DMS 273 (cell line): ENCODE results near the gene LRCOL1.

Experiments
- DNase-seq: peaks from one replicate; lab custom pipeline; 2025; ENCODE audit not compliant: unreplicated experiment; lab: John Stamatoyannopoulos, UW

The LRCOL1 gene

GRCh38 chr12:132620113-132620898, 9.9 kb upstream of the LRCOL1 start:
- DNase-seq: no peak

DNA sequence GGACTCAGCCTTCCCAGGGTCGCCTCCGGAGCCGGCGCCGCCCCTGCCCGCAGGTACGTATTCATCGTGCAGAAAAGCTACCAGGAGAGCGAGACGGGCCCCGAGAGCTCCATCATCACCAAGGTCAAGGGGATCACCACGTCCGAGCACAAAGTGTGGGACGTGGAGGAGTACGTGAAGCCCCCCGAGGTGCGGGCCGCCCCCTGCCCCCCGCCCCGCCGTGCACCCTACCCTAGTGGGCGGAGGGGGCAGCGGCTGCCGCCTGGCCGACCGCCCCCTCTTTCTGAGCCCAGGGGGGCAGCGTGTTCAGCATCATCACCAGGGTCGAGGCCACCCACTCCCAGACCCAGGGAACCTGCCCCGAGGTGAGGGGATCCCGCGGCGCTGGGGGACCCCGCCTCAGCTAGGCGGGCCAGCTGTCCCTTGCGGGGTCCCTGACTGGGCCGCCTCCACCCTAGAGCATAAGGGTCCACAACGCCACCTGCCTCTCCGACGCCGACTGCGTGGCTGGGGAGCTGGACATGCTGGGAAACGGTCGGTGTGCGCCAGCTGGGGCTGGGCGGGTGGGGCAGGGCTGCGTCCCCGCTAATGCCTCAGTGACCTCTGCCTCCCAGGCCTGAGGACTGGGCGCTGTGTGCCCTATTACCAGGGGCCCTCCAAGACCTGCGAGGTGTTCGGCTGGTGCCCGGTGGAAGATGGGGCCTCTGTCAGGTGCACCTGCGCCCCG, 9.2 kb upstream of the LRCOL1 start:
- peak; percentile 25 for DNase-seq

GRCh38 chr12:132619071-132619385, 8.6 kb upstream of the LRCOL1 start:
- no peak for DNase-seq

DNA sequence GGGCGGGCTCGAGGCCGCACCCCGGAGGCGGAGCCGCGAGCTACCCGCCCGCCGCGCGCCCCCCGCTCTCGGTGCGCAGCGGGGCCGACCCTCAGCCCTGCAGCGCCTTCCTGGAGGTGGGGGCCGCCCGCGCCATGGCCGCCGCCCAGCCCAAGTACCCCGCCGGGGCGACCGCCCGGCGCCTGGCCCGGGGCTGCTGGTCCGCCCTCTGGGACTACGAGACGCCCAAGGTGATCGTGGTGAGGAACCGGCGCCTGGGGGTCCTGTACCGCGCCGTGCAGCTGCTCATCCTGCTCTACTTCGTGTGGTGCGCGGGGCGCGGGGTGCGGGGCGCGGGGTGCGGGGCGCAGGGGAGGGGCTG, 8.3 kb upstream of the LRCOL1 start, which contains the start of gene P2RX2:
Gene P2RX2, plus strand, starts transcription at position 94 of the 361 bp plus-strand sequence. Its CDS starts 41 bp downstream, at position 135.
- no peak for DNase-seq

DNA sequence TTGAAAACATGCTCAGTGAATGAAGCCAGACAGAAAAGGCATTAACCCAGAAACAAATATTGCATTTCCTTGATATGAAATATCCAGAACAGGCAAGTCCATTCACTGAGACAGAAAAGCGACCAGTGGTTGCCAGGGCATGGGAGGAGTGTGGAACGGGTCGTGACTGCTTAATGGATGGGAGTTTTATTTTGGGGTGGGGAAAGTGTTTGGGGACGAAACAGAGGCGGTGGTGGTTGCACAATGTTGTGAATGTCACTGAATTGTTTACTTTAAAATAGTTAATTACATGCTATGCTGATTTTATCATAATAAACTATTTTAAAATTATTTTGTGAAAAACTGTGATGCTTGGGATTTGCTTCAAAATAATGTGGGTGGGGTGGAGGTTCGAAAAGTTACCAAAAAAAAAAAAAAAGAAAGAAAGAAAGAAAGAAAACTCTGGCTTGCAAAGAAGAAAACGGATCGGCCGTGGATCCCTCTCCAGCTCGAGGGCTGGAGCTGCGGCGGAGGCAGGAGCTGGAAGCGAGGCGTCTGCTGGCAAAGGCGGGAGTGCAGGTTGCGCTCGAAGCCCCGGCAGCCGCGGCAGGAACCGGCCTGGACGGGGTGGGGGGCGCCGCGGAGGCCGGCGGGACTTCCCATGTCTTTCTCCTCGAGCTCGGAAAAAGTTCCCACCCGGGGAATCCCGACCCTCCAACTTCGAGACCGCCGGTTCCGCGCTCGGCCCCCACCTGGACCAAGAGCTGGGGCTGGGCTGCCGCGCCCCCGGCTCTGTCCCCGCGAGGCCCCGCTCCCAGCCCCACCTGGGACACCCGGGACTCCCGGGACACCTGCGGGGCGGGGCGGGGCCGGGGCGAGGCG, 7.7 kb upstream of the LRCOL1 start:
- peak; percentile 53 for DNase-seq

GRCh38 chr12:132617135-132617701, 6.8 kb upstream of the LRCOL1 start:
- no peak for DNase-seq

DNA sequence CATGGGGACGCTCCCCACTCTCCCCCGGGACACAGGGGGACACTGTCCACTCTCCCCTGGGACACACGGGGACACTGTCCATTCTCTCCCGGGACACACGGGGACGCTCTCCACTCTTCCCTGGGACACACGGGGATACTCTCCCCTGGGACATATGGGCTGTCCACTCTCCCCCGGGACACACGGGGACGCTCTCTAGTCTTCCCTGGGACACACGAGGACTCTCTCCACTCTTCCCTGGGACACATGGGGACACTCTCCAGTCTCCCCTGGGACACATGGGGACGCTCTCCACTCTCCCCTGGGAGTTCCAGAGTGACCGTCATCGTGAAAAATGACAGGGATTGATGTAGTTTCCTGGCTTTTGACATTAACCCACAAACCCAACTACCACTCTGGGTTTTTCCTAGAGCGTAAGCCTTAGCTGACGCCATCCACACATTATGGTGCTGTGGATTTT, 5.2 kb upstream of the LRCOL1 start:
- no peak for DNase-seq

DNA sequence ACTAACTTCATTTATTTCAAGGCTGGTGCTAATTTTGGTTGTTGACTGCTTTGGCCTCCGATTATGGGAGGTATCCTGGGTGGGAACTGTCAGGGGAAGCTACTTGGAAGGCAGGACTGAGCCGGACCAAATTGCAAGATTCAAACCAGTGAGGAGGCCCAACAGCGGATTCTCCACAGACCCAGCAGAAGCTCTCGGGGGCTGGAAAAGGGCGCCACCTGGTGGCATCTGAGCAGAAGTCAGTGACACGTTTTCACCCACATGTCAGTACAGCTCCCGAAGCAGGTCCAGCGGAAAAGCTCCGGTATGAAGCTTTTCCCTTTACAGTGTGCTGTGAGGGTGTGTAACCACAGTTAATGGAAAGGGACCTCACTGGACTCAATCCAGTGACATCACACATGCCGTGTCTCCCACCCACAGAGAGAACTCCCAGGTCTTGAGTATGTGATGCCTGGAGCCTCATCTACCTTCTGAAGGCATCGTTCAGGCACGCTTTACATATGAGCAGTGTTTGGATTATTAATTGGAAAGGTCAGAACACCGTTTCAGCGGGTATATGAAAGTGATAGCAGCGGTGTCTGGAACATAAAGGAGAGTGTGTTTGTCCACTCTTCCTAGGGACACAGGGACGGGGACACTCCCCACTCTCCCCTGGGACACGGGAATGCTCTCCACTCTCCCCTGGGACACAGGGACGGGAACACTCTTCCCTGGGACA, 4.6 kb upstream of the LRCOL1 start:
- peak; percentile 82 for DNase-seq

GRCh38 chr12:132614029-132614428, 3.6 kb upstream of the LRCOL1 start:
- DNase-seq: no peak

DNA sequence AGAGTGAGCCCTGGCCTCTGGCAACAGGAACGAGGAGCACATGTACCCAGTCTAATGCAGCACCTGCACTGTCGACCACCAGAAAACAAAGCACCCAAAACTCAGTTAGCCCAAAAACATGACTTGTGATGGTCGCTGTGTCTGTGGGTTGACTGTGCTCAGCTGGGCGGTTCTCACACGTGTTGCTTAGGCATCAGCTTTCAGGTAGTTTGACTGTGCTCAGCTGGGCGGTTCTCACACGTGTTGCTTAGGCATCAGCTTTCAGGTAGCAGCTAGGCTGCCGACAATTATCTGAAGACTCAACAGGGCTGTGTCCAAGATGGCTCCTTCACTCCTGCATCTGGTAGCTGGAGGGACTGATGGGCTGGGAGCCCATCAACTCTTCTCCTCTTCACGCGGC, 1.2 kb upstream of the LRCOL1 start:
- no peak for DNase-seq

DNA sequence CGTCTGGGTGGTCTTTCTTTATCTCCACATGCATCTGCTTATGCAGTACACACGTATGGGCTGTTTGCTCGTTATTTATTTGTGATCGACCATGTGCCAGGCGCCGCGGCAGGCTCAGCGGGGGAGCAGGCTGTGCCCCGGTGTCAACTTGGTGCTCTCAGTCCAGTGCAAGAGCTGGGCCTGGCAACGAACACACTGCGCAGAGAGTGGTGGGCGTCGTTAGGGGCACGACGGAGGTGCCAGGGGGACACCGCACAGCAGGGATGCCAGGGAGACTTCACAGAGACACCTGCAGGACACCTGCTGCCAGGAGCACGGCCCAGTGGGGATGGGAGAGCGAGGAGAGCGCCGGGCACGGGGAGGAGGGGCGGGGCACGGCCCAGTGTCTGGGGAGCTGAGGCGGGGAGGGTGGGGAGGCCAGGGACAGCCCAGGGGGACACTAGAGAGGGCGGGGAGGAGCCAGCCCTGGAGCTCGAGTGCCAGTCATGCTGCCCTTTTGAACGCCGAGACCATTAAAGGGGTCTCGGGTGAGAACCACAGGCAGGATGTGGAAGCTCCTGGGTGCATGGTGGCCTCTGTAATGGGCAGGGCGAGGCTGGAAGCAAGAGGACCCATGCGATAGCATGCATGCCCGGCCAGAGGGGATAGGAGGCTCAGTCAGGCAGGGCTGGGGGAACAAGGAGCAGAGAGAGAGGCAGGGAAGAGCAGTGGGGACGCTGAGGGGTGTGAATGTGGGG, 652 bp upstream of the LRCOL1 start:
- no peak for DNase-seq

DNA sequence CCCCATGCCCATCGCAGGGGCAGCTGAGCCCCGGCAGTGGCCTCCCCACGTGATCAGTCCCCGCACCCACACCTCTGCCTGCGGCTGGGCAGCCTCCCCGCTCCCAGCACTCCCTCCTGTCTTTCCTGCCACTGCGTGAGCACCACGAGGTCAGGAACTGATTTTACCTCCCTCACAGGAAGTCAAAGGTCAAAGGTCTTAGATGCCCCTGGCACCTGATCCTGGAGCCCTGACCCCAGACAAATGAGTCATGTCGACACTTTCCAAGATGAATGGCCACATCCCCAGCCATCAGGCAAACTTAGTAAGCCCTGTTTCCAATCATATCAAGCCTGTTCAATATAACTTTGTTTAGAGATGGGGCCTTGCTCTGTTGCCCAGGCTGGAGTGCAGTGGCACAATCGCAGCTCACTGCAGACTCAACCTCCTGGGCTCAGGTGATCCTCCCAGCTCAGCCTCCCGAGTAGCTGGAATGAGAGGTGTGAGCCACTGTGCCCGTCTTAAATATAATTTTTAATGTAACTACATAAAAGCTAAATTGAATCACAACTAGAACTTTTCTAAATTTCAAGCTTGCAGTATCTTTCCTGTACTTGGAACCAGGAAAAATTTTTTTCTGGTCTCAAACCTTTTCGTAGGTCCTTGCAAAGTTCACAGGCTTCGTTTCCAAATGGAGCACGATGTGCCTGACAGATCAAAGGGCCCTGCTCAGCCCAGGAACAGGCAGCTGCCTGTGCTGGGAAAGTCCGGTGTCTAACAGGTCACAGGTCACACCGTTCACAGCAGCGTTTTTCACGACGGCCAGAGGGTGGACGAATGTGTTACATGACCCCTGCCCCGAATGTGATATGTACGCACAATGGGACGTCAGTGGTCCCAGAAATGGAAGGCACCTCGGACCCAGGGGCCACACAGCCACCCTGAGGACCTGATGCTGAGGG, 1.9 kb downstream of the LRCOL1 start:
- DNase-seq: no peak

DNA sequence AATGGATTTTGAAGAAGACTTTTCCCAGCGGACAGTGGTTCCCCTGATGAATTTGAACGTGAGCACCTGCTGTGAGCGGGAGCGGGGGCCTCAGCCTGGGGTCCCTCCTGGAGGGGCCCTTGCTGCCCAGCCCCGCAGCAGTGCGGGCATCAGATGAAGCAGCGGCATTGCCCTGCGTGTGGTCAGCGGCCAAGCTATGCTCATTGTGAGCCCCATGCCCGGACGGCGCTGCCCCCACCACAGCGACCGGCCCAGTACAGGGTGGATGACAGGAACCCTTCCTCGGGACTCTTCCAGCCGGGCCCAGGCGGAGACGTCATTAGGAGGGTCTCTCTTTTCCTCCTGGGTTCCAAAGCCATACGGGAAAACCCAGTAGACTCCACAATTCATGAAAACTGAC, 3.5 kb downstream of the LRCOL1 start:
- no peak for DNase-seq

GRCh38 chr12:132606466-132606865, 3.9 kb downstream of the LRCOL1 start:
- DNase-seq: peak; percentile 61

- no peak for DNase-seq
Measured at GRCh38 chr12:132605892-132606291, 4.5 kb downstream of the LRCOL1 start.

DNA sequence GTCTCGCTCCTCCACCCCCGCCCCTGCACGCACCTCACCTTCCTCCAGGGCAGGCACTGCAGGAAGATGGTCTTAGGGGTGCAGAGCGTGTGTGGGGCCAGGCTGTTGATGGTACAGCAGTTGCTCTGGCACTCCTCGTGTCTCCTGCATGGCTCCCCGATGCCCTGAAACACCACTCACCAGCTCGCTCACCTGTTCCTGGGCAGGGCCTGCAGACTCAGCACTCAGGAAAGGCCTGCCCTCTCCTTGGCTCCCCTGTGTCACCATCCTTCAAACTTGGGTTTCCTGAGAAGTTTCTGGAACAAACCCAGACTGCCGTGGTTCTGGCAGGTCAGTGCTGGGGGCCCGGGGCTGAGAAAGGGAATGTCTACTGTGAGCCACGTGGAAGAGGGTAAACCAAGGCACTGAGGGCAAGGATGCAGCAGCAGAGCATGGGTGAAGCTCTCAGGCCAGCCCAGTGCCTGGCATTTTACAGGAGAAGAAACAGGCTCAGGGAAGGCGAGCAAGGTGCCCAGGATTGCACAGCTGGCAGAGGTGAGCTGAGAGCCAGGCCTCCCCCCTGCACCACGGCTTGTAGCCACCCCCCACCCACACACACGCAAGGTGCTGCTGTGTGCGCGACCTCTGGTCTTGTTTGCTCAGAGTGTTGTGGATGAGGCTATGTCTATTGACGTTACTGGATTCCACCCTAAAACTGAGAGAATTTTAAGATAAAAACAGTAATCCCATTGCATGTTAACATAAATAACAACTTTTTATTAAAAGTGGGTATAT, 5.5 kb downstream of the LRCOL1 start:
- no peak for DNase-seq

- DNase-seq: peak; percentile 53
Measured at GRCh38 chr12:132604151-132604618, 6.2 kb downstream of the LRCOL1 start.
